Panc1 (cell line): Measurements from ENCODE around the gene ESAM. TPM values are rescaled to one million over a fixed set of nuclear protein-coding genes. Genes with fewer than 3 reads are reported as not detected.

ENCODE experiments used
- ATAC-seq: fragments of 200-7000 bp; cut with Tn5 transposase; 2 replicates; pipeline ENCODE4 v1.9.1; 2020; ENCODE audit warnings: mild to moderate bottlenecking, moderate library complexity
- BruUV-seq: library from RNA; stranded (reverse); fragments of 400-500 nt; replicated peaks from 2 replicates; lab custom pipeline; 2021; lab: Mats Ljungman, UMichigan
- CTCF ChIA-PET: fragments of 300-600 bp; sonication (Branson Sonifier 250); formaldehyde crosslinking; loops from one replicate; lab custom pipeline; 2022; ENCODE audit warnings: antibody characterized with exemption; lab: Charles Lee
- POLR2A ChIA-PET: fragments of 300-600 bp; sonication (Branson Sonifier 250); formaldehyde crosslinking; loops from one replicate; lab custom pipeline; 2022; ENCODE audit warnings: antibody characterized with exemption; lab: Charles Lee
- DNase-seq: peaks from one replicate; pipeline ENCODE4 v3.0.0-alpha.2; 2010; ENCODE audit warnings: low read depth, low spot score
- H3K27ac ChIP-seq: 2 replicates; pipeline ENCODE4 v1.5.1; 2011; ENCODE audit warnings: mild to moderate bottlenecking, low read length, inconsistent platforms
- H3K27me3 ChIP-seq: fragments of 200-500 bp; sonication (Bioruptor generic); 2 replicates; pipeline ENCODE4 v1.6.0; 2014; ENCODE audit warnings: low read length, inconsistent platforms; ENCODE audit not compliant: control insufficient read depth, insufficient read depth
- H3K36me3 ChIP-seq: fragments of 200-500 bp; sonication (Bioruptor generic); 2 replicates; pipeline ENCODE4 v1.5.1; 2014; ENCODE audit warnings: inconsistent platforms, mild to moderate bottlenecking, low read length, moderate library complexity; ENCODE audit not compliant: control insufficient read depth, insufficient read depth
- H3K4me1 ChIP-seq: 2 replicates; pipeline ENCODE4 v1.5.1; 2011; ENCODE audit warnings: inconsistent platforms, mild to moderate bottlenecking, low read length, moderate library complexity; ENCODE audit not compliant: control insufficient read depth, insufficient read depth
- H3K4me3 ChIP-seq, 2 experiments: 2 replicates each; pipeline ENCODE4 v1.5.1; 2011 to 2012; ENCODE audit warnings: low read depth in 2 of 2, low read length in 2 of 2, mild to moderate bottlenecking in 2 of 2, inconsistent platforms in 1 of 2, moderate library complexity in 1 of 2
- H3K9me3 ChIP-seq: fragments of 200-500 bp; sonication (Bioruptor generic); 2 replicates; pipeline ENCODE4 v1.5.1; 2014; ENCODE audit warnings: low read depth, mild to moderate bottlenecking, inconsistent platforms, low read length, moderate library complexity; ENCODE audit not compliant: control insufficient read depth, insufficient read depth
- CTCF ChIP-seq: fragments of 450-650 bp; IDR thresholded peaks from 2 replicates; pipeline ENCODE4 v1.5.1; 2017; ENCODE audit warnings: mild to moderate bottlenecking
- POLR2AphosphoS5 ChIP-seq: IDR thresholded peaks from 2 replicates; pipeline ENCODE4 v1.6.1; 2012; ENCODE audit warnings: mild to moderate bottlenecking, low read depth, low read length, moderate library complexity
- SIN3A ChIP-seq: IDR thresholded peaks from 2 replicates; pipeline ENCODE4 v1.6.1; 2012; ENCODE audit warnings: low read depth, mild to moderate bottlenecking, low read length, moderate library complexity, borderline replicate concordance; ENCODE audit not compliant: insufficient read depth
- TCF7L2 ChIP-seq: IDR thresholded peaks from 2 replicates; pipeline ENCODE4 v1.6.1; 2011; ENCODE audit warnings: mild to moderate bottlenecking, low read depth, low read length, inconsistent platforms
- in situ Hi-C: cut with HindIII; loops from 2 replicates; pipeline ENCODE4 v1.10.0; 2016; ENCODE audit warnings: low sequenced_read_pairs, low pct_unique_long_range_greater_than_20kb
- intact Hi-C: fragments of 100-400 bp; cut with micrococcal nuclease; formaldehyde crosslinking; loops from one replicate; pipeline ENCODE4 v1.10.0; 2022; ENCODE audit not compliant: unreplicated experiment
- total RNA-seq: library from RNA; stranded (reverse); gene quantifications from one replicate; pipeline ENCODE4 v1.2.1, GENCODE V29; 2021; ENCODE audit not compliant: unreplicated experiment
- TF ChIP-seq, protein P1 (sequence below), 2 experiments: IDR thresholded peaks; 2 replicates each; pipeline ENCODE4 v1.6.1; 2011 to 2012; ENCODE audit warnings: low read depth in 2 of 2, control low read depth in 1 of 2, low read length in 1 of 2, mild to moderate bottlenecking in 1 of 2, moderate library complexity in 1 of 2; ENCODE audit not compliant: insufficient read depth in 1 of 2

Gene ESAM
- total RNA-seq, 1 experiment from 2014 or later: 1.6 TPM

DNA sequence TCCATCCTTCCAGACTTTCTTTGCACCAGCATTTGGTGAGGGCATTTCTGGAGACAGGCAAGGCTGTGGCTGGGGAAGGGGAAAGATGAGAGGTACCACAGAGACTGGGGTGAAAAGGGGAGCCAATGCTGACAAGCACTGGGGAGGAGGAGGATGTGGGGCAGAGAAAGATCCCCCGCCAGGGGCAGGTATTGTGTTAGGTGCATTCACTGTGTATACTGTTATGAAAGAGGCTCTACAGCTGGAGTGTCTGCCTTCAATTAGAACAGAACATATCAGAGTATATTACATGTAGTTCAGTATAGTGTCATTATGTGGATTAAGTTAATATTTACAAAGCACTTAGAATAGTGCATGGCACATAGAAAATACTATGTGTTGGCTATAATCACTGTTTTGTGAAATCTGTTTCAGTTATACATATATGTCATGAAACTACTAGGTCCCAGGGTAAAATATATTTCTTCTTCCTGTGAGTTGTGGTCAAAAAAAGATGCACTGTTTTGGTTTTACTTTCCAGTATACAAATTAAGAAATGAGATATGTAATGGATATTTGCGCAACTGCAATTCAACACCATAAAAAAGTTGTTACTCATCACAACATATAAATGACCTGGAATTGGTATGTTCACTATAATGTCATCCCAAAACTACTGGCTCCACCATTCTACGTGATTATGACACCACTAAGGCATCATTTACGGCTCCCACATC is 29.7 kb upstream of the ESAM start:
- Histone ChIP-seq H3K4me1 (peaks cover 10% of the 10 kb centered on the region), H3K9me3 (no peaks in the 10 kb centered on the region), H3K4me3 (no peak overlapping the region), H3K36me3 (no peaks in the 10 kb centered on the region), H3K27me3 (no peaks in the 10 kb centered on the region), H3K27ac (no peak overlapping the region)
- intact Hi-C loops: no loop called here
- BruUV-seq: no TSS peak
- no peak for ATAC-seq
- TF ChIP-seq TCF7L2 (no peak), CTCF (no peak), SIN3A (no peak), POLR2AphosphoS5 (no peak)
- TF ChIP-seq, protein P1, sequence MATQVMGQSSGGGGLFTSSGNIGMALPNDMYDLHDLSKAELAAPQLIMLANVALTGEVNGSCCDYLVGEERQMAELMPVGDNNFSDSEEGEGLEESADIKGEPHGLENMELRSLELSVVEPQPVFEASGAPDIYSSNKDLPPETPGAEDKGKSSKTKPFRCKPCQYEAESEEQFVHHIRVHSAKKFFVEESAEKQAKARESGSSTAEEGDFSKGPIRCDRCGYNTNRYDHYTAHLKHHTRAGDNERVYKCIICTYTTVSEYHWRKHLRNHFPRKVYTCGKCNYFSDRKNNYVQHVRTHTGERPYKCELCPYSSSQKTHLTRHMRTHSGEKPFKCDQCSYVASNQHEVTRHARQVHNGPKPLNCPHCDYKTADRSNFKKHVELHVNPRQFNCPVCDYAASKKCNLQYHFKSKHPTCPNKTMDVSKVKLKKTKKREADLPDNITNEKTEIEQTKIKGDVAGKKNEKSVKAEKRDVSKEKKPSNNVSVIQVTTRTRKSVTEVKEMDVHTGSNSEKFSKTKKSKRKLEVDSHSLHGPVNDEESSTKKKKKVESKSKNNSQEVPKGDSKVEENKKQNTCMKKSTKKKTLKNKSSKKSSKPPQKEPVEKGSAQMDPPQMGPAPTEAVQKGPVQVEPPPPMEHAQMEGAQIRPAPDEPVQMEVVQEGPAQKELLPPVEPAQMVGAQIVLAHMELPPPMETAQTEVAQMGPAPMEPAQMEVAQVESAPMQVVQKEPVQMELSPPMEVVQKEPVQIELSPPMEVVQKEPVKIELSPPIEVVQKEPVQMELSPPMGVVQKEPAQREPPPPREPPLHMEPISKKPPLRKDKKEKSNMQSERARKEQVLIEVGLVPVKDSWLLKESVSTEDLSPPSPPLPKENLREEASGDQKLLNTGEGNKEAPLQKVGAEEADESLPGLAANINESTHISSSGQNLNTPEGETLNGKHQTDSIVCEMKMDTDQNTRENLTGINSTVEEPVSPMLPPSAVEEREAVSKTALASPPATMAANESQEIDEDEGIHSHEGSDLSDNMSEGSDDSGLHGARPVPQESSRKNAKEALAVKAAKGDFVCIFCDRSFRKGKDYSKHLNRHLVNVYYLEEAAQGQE (IDR thresholded peaks at IDR 0.05; ENCODE audit: insufficient read depth in 1 of 2, low read depth in 2 of 2, low read length in 1 of 2): no peak
- in situ Hi-C loops: no loop called here
- ChIA-PET CTCF (interaction anchor here (1.1 kb wide), 1 partner anchor 28 kb away, joined by 14 read pairs; no protein-coding TSS in a partner anchor), POLR2A (no interaction called here)
- no peak for DNase-seq

GRCh38 chr11:124788521-124788920 is 26.4 kb upstream of the ESAM start:
- in situ Hi-C loops (no loop called here), intact Hi-C loops (no loop called here)
- TF ChIP-seq, protein P1 (IDR thresholded peaks at IDR 0.05; ENCODE audit: insufficient read depth in 1 of 2, low read depth in 2 of 2, low read length in 1 of 2): no peak
- TF ChIP-seq CTCF (no peak), TCF7L2 (no peak), POLR2AphosphoS5 (no peak), SIN3A (no peak)
- ChIA-PET POLR2A (no interaction called here), CTCF (interaction anchor here (0.6 kb wide), 1 partner anchor 49 kb away, joined by 5 read pairs; no protein-coding TSS in a partner anchor)
- Histone ChIP-seq H3K27me3 (no peaks in the 10 kb centered on the region), H3K4me3 (no peak overlapping the region), H3K4me1 (peaks cover 8% of the 10 kb centered on the region), H3K9me3 (no peaks in the 10 kb centered on the region), H3K27ac (no peak overlapping the region), H3K36me3 (no peaks in the 10 kb centered on the region)
- DNase-seq: no peak
- no TSS peak for BruUV-seq
- ATAC-seq: no peak
